CD14-positive monocyte (primary cell): Measurements from ENCODE around the gene HDAC8. TPM values are rescaled to one million over a fixed set of nuclear protein-coding genes. Genes with fewer than 3 reads are reported as not detected.

ENCODE experiments used
- DNase-seq, 3 donors: peaks; one replicate each; pipeline ENCODE4 v3.0.0-alpha.2; 2011 to 2022
- H2AFZ ChIP-seq: 2 replicates; pipeline ENCODE4 v1.6.0; 2012; ENCODE audit warnings: mild to moderate bottlenecking, low read depth, low read length, inconsistent platforms; ENCODE audit not compliant: insufficient read depth, poor library complexity, severe bottlenecking
- H3K27ac ChIP-seq, 2 donors: 1 replicate in 1 of 2; 2 replicates in 1 of 2; pipeline ENCODE4 v1.5.1; 2012 to 2013; ENCODE audit warnings: low read length in 2 of 2, control low read depth in 1 of 2, inconsistent platforms in 1 of 2, low read depth in 1 of 2, mild to moderate bottlenecking in 1 of 2
- H3K27me3 ChIP-seq, 2 donors: one replicate each; pipeline versions ENCODE4 v1.6.0 to v1.6.1; 2011 to 2013; ENCODE audit warnings: low read length in 2 of 2; ENCODE audit not compliant: control insufficient read depth in 2 of 2, insufficient read depth in 2 of 2
- H3K36me3 ChIP-seq, 2 donors: replicated peaks in 1 of 2; 1 replicate in 1 of 2; 2 replicates in 1 of 2; pipeline versions ENCODE4 v1.5.1 to v1.6.1; 2012 to 2013; ENCODE audit warnings: low read length in 2 of 2, control low read depth in 1 of 2, inconsistent platforms in 1 of 2, mild to moderate bottlenecking in 1 of 2; ENCODE audit not compliant: insufficient read depth in 2 of 2, control insufficient read depth in 1 of 2
- H3K4me1 ChIP-seq, 2 donors: 1 replicate in 1 of 2; 2 replicates in 1 of 2; pipeline versions ENCODE4 v1.5.1 to v1.6.1; 2012 to 2013; ENCODE audit warnings: low read length in 2 of 2, control low read depth in 1 of 2, inconsistent platforms in 1 of 2, mild to moderate bottlenecking in 1 of 2, moderate library complexity in 1 of 2; ENCODE audit not compliant: insufficient read depth in 2 of 2, control insufficient read depth in 1 of 2
- H3K4me2 ChIP-seq: replicated peaks from 2 replicates; pipeline ENCODE3; 2012; ENCODE audit warnings: low read length, moderate library complexity, mild to moderate bottlenecking; ENCODE audit not compliant: poor library complexity, severe bottlenecking; ENCODE audit errors: extremely low read depth
- H3K4me3 ChIP-seq, 3 experiments: fragments of 200-600 bp in 1 of 3; sonication (generic) in 1 of 3; replicated peaks in 1 of 3; 1 replicate in 2 of 3; 2 replicates in 1 of 3; pipeline ENCODE4 v1.5.1; 2011 to 2013; ENCODE audit warnings: low read length in 3 of 3, mild to moderate bottlenecking in 3 of 3, control low read depth in 2 of 3, low read depth in 2 of 3, inconsistent platforms in 1 of 3, moderate library complexity in 1 of 3
- H3K79me2 ChIP-seq: 2 replicates; pipeline ENCODE4 v1.6.0; 2012; ENCODE audit warnings: mild to moderate bottlenecking, control low read depth, inconsistent platforms, low read length, moderate library complexity; ENCODE audit not compliant: insufficient read depth
- H3K9ac ChIP-seq: 2 replicates; pipeline ENCODE4 v1.6.0; 2017; ENCODE audit warnings: low read length, mild to moderate bottlenecking; ENCODE audit not compliant: insufficient read depth, poor library complexity, severe bottlenecking
- H3K9me3 ChIP-seq, 2 donors: replicated peaks in 1 of 2; 1 replicate in 1 of 2; 2 replicates in 1 of 2; pipeline versions ENCODE4 v1.5.1 to v1.6.1; 2012 to 2013; ENCODE audit warnings: low read length in 2 of 2, control low read depth in 1 of 2; ENCODE audit not compliant: control insufficient read depth in 1 of 2, insufficient read depth in 1 of 2
- H4K20me1 ChIP-seq: 2 replicates; pipeline ENCODE4 v1.6.0; 2012; ENCODE audit warnings: mild to moderate bottlenecking, low read length, control low read depth, moderate library complexity; ENCODE audit not compliant: insufficient read depth
- H3K27ac Mint-ChIP-seq, 7 donors: one replicate each; pipeline ENCODE4 v1.8.0; 2020; ENCODE audit warnings: mild to moderate bottlenecking in 7 of 7, mixed read lengths in 7 of 7, moderate library complexity in 6 of 7, inconsistent platforms in 2 of 7
- H3K27me3 Mint-ChIP-seq, 3 donors: one replicate each; pipeline ENCODE4 v1.8.0; 2021 to 2022; ENCODE audit warnings: low read depth in 3 of 3, mild to moderate bottlenecking in 3 of 3, mixed read lengths in 3 of 3, moderate library complexity in 3 of 3, inconsistent platforms in 1 of 3
- H3K36me3 Mint-ChIP-seq, 2 donors: one replicate each; pipeline ENCODE4 v1.8.0; 2020; ENCODE audit warnings: mixed read lengths in 2 of 2, inconsistent platforms in 1 of 2, mild to moderate bottlenecking in 1 of 2
- H3K4me1 Mint-ChIP-seq: one replicate; pipeline ENCODE4 v1.8.0; 2020; ENCODE audit warnings: mild to moderate bottlenecking, mixed read lengths
- H3K4me3 Mint-ChIP-seq, 2 donors: one replicate each; pipeline ENCODE4 v1.8.0; 2020; ENCODE audit warnings: mild to moderate bottlenecking in 2 of 2, mixed read lengths in 2 of 2, moderate library complexity in 1 of 2
- H3K9me3 Mint-ChIP-seq, 7 donors: one replicate each; pipeline ENCODE4 v1.8.0; 2020 to 2022; ENCODE audit warnings: mixed read lengths in 7 of 7, mild to moderate bottlenecking in 6 of 7, moderate library complexity in 6 of 7, inconsistent platforms in 2 of 7
- WGBS: methylation state at CpG from one replicate; pipeline ENCODE4 v1.1.5; 2013; ENCODE audit warnings: missing lambda C conversion rate; ENCODE audit not compliant: insufficient coverage; 5-methylcytosine and 5-hydroxymethylcytosine counted together
- intact Hi-C, 2 donors: fragments of 100-400 bp; cut with micrococcal nuclease; formaldehyde crosslinking; loops; one replicate each; pipeline versions ENCODE4 v1.15.0 to v1.15.1; 2023
- polyA plus RNA-seq, 3 donors: library from polyadenylated mRNA; depleted of rRNA in 1 of 3; unstranded in 2 of 3; stranded (reverse) in 1 of 3; fragments of 300-500 nt in 2 of 3; fragments of >200 nt in 1 of 3; fragmentation: Illumina TruSeq in 2 of 3; gene quantifications; 1 replicate in 2 of 3; 2 replicates in 1 of 3; pipeline ENCODE4 v1.2.3, GENCODE V29; 2012 to 2021
- TF ChIP-seq, protein P1 (sequence below): fragments of 200-600 bp; IDR thresholded peaks from one replicate; pipeline ENCODE4 v1.8.0; 2022; ENCODE audit warnings: antibody characterized with exemption, mild to moderate bottlenecking

HDAC8 gene
- polyA plus RNA-seq, 3 donors = 14.3 to 22.9 (median 20.5) TPM

DNA sequence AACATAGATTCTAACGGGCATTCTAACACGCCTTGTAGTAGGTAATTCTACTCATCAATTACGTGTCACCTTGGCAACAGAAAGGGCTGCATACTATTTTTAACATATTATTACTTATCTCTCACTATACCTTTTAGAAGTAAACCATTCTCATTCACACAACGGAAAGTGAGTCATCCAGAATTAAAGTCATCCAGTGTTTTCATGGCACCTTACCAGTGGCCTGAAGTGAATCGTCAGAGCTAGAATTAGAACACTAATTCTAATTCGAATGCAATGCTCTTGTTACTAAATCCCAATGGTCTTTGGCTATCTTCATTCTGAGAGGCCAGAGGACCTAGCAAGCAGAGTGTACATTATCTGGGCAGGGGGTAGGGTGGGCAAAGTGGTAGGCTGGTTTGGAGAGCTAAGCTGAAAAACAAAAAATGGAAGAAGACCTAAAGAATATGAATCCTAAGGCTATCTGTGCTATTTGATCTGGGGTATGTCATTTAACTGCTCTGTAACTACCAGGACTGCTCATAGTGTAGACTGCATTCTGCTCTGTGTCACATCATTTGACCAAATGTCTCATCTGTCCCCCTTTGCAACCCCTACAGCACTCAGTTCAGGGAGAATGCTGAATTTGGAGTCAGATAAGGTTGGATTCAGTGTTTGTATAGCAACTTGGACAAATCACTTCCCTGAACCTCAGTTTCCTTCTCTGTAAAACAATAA is 96.5 kb downstream of the HDAC8 start:
- TF ChIP-seq, protein P1, sequence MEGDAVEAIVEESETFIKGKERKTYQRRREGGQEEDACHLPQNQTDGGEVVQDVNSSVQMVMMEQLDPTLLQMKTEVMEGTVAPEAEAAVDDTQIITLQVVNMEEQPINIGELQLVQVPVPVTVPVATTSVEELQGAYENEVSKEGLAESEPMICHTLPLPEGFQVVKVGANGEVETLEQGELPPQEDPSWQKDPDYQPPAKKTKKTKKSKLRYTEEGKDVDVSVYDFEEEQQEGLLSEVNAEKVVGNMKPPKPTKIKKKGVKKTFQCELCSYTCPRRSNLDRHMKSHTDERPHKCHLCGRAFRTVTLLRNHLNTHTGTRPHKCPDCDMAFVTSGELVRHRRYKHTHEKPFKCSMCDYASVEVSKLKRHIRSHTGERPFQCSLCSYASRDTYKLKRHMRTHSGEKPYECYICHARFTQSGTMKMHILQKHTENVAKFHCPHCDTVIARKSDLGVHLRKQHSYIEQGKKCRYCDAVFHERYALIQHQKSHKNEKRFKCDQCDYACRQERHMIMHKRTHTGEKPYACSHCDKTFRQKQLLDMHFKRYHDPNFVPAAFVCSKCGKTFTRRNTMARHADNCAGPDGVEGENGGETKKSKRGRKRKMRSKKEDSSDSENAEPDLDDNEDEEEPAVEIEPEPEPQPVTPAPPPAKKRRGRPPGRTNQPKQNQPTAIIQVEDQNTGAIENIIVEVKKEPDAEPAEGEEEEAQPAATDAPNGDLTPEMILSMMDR = no peak
- no peaks in the 10 kb centered on the region for H3K4me1 ChIP-seq
- DNase-seq = no peak
- H3K36me3 ChIP-seq = no peaks in the 10 kb centered on the region
- no peak overlapping the region for H3K27ac ChIP-seq
- Mint-ChIP-seq H3K9me3 (peaks cover 0 to 6% (median 2%) of the 10 kb centered on the region in 7 donors), H3K27ac (no peak overlapping the region), H3K36me3 (peaks cover 19 to 36% of the 10 kb centered on the region in 2 donors), H3K4me3 (no peak overlapping the region), H3K4me1 (no peaks in the 10 kb centered on the region), H3K27me3 (peaks cover 0 to 2% (median 1%) of the 10 kb centered on the region in 3 donors)
- intact Hi-C loops = no loop called here
- no peaks in the 10 kb centered on the region for H3K27me3 ChIP-seq
- H3K9ac ChIP-seq = no peak overlapping the region
- H3K79me2 ChIP-seq = no peaks in the 10 kb centered on the region
- no peaks in the 10 kb centered on the region for H3K9me3 ChIP-seq
- no peak overlapping the region for H2AFZ ChIP-seq
- no peak overlapping the region for H3K4me3 ChIP-seq
- WGBS = no CpG with 5 or more reads among the region's 6 CpGs
- H3K4me2 ChIP-seq = no peak overlapping the region
- no peaks in the 10 kb centered on the region for H4K20me1 ChIP-seq

- H3K79me2 ChIP-seq = no peaks in the 10 kb centered on the region
- Mint-ChIP-seq H3K4me1 (no peaks in the 10 kb centered on the region), H3K9me3 (peaks cover 0 to 6% (median 2%) of the 10 kb centered on the region in 7 donors), H3K4me3 (no peak overlapping the region), H3K36me3 (peaks cover 20 to 39% of the 10 kb centered on the region in 2 donors), H3K27me3 (peaks cover 0 to 2% (median 1%) of the 10 kb centered on the region in 3 donors), H3K27ac (no peak overlapping the region)
- H3K27me3 ChIP-seq = no peaks in the 10 kb centered on the region
- TF ChIP-seq, protein P1 = no peak
- no CpG with 5 or more reads among the region's 1 CpG for WGBS
- intact Hi-C loops = no loop called here
- no peaks in the 10 kb centered on the region for H3K36me3 ChIP-seq
- H3K4me1 ChIP-seq = no peaks in the 10 kb centered on the region
- H3K27ac ChIP-seq = no peak overlapping the region
- H4K20me1 ChIP-seq = no peaks in the 10 kb centered on the region
- H3K4me2 ChIP-seq = no peak overlapping the region
- no peak overlapping the region for H3K9ac ChIP-seq
- H3K4me3 ChIP-seq = no peak overlapping the region
- H2AFZ ChIP-seq = no peak overlapping the region
- H3K9me3 ChIP-seq = no peaks in the 10 kb centered on the region
- DNase-seq = no peak
These were observed 97.3 kb downstream of the HDAC8 start for GRCh38 chrX:72475338-72475737.
